AG09319 (cell line): Measurements from ENCODE around the gene ZNF280B.
"Not testable (repeated sequence)": the region's sequence is repeated elsewhere in the genome, so short reads cannot be mapped to it uniquely, and the experiment has no call there.

Source experiments
- DNase-seq: peaks from one replicate; pipeline ENCODE4 v3.0.0-alpha.2; 2010; ENCODE audit warnings: low read depth; ENCODE audit errors: extremely low read depth
- CTCF ChIP-seq: IDR thresholded peaks from 2 replicates; pipeline ENCODE4 v1.5.1; 2011; ENCODE audit warnings: low read depth, mild to moderate bottlenecking, inconsistent platforms, low read length, moderate library complexity

ZNF280B gene

GRCh38 chr22:22449819-22450218 lies 58.7 kb downstream of the ZNF280B start:
- DNase-seq, result no peak
- TF ChIP-seq CTCF, result no peak

- TF ChIP-seq CTCF, result no peak
Measured at GRCh38 chr22:22446517-22446916, 62.0 kb downstream of the ZNF280B start.

DNA sequence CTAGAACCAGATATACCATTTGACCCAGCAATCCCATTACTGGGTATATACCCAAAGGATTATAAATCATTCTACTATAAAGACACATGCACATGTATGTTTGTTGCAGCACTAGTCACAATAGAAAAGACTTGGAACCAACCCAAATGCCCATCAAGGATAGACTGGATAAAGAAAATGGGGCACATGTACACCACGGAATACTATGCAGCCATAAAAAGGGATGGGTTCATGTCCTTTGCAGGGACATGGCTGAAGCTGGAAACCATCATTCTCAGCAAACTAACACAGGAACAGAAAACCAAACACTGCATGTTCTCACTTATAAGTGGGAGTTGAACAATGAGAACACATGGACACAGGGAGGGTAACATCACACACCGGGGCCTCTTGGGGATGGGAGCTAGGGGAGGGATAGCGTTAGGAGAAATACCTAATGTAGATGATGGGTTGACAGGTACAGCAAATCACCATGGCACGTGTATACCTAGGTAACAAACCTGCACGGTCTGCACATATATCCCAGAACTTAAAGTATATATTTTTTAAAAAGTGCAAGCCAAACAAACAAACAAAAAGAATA lies 64.4 kb downstream of the ZNF280B start:
- not testable (repeated sequence) for DNase-seq

More at GRCh38 chr22:22446517-22446916, 62.0 kb downstream of the ZNF280B start:
- DNase-seq, result no peak

DNA sequence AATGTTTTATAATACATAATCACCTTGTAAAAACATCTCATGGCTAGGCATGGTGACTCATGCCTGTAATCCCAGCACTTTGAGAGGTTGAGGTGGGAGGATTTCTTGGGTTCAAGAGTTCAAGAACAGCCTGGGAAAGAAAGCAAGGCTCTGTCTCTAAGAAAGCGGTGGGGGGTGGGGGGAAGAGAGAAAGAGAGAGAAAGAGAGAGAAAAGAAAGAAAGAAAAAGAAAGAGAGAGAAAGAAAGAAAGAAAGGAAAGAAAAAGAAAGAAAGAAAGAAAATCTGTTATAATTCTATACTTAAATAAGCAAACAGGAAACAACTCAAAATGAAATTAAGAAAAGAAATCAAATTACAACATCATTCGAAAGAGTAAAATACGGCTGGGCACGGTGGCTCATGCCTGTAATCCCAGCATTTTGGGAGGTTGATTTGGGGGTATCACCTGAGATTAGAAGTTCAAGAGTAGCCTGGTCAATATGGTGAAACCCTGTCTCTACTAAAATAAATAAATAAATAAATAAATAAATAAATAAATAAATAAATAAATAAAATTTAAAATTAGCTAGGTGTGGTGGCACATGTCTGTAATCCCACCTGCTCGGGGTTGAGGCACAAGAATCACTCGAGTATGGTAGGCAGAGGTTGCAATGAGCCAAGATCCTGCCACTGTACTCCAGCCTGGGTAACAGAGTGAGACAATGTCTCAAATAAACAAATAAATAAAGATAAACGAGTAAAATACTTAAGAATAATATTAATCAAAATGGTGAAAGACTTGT lies 65.4 kb downstream of the ZNF280B start:
- TF ChIP-seq CTCF, result no peak
- DNase-seq, result no peak

- DNase-seq, result not testable (repeated sequence)
Measured at GRCh38 chr22:22441626-22442025, 66.9 kb downstream of the ZNF280B start.

DNA sequence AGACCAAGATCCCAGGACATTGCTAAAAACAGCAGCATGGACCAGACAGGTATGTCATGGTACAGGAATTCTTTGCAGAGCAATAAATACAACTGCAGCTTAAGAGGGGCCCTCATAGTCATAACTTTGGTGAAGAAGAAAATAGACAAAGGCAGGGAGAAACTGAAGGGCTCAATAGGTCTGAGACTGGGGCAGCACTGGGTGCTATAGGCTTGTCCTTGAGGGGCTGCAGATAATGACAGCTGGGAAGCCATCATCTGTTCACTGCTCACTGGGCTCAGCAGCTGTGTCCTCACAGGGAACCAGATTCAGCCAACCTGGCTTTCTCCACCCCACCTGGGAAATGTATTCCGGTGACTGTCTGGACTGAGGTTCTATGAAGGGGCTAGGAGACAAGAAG lies 68.4 kb downstream of the ZNF280B start:
- no peak for DNase-seq
- TF ChIP-seq CTCF, result no peak
